GM12878 (cell line): ENCODE results near the gene DHX57. TPM values are rescaled to one million over a fixed set of nuclear protein-coding genes. Genes with fewer than 3 reads are reported as not detected.
"Not testable (repeated sequence)": the region's sequence is repeated elsewhere in the genome, so short reads cannot be mapped to it uniquely, and the experiment has no call there.

Experiments used
- ATAC-seq: fragments of 200-7000 bp; cut with Tn5 transposase; 3 replicates; pipeline ENCODE4 v1.9.1; 2020; ENCODE audit warnings: mild to moderate bottlenecking, moderate library complexity
- BruUV-seq: library from RNA; stranded (reverse); fragments of 400-500 nt; replicated peaks from 2 replicates; lab custom pipeline; 2021; lab: Mats Ljungman, UMichigan
- CTCF ChIA-PET: fragments of 300-600 bp; sonication (Branson Sonifier 250); formaldehyde crosslinking; extraction: SDS; loops from one replicate; lab custom pipeline; 2021; ENCODE audit warnings: inconsistent platforms; lab: Yijun Ruan, JAX
- POLR2A ChIA-PET: fragments of 350-600 bp; formaldehyde crosslinking; extraction: SDS; loops from one replicate; lab custom pipeline; 2021; ENCODE audit warnings: inconsistent platforms; lab: Charles Lee
- RAD21 ChIA-PET: fragments of 300-600 bp; sonication (Branson Sonifier 250); formaldehyde crosslinking; loops from one replicate; lab custom pipeline; 2023; ENCODE audit warnings: antibody characterized with exemption; ENCODE audit not compliant: unreplicated experiment; lab: Charles Lee
- SMC1A ChIA-PET: fragments of 300-600 bp; sonication (Branson Sonifier 250); formaldehyde crosslinking; loops from one replicate; lab custom pipeline; 2023; ENCODE audit not compliant: unreplicated experiment, uncharacterized antibody; lab: Charles Lee
- DNase-seq: peaks from one replicate; pipeline ENCODE4 v3.0.0-alpha.2; 2011; ENCODE audit warnings: low read depth, low spot score
- FAIRE-seq: peaks from 3 replicates; lab custom pipeline; 2011; peaks lifted over from hg19 to GRCh38; lab: Jason Lieb, UNC
- H2AFZ ChIP-seq: 2 replicates; pipeline ENCODE4 v1.6.0; 2011; ENCODE audit warnings: low read depth, low read length, control low read depth; ENCODE audit not compliant: control insufficient read depth
- H3K27ac ChIP-seq: 2 replicates; pipeline ENCODE4 v1.5.1; 2011; ENCODE audit warnings: control low read depth; ENCODE audit not compliant: control insufficient read depth, insufficient read depth
- H3K27me3 ChIP-seq, 2 experiments: replicated peaks in 1 of 2; 2 replicates each; pipeline versions ENCODE4 v1.6.0 to v1.6.1; 2011; ENCODE audit warnings: low read length in 1 of 2; ENCODE audit not compliant: control insufficient read depth in 2 of 2, insufficient read depth in 2 of 2
- H3K36me3 ChIP-seq, 2 experiments: 2 replicates each; pipeline ENCODE4 v1.5.1; 2011; ENCODE audit warnings: low read length in 1 of 2; ENCODE audit not compliant: control insufficient read depth in 2 of 2, insufficient read depth in 2 of 2
- H3K4me1 ChIP-seq: 2 replicates; pipeline ENCODE4 v1.6.1; 2011; ENCODE audit warnings: mild to moderate bottlenecking, low read length, moderate library complexity, mixed read lengths; ENCODE audit not compliant: control insufficient read depth, insufficient read depth
- H3K4me2 ChIP-seq: 2 replicates; pipeline ENCODE4 v1.6.0; 2011; ENCODE audit warnings: control low read depth; ENCODE audit not compliant: control insufficient read depth, insufficient read depth
- H3K4me3 ChIP-seq: fragments of 200-600 bp; sonication (generic); 2 replicates; pipeline ENCODE4 v1.5.1; 2016
- H3K79me2 ChIP-seq: 2 replicates; pipeline ENCODE4 v1.6.0; 2011; ENCODE audit warnings: low read length; ENCODE audit not compliant: control insufficient read depth, insufficient read depth
- H3K9ac ChIP-seq: 2 replicates; pipeline ENCODE4 v1.8.0; 2011; ENCODE audit warnings: low read length, control low read depth, mixed read lengths; ENCODE audit not compliant: control insufficient read depth, insufficient read depth
- H3K9me3 ChIP-seq: replicated peaks from 3 replicates; pipeline ENCODE4 v1.5.1; 2011; ENCODE audit warnings: mild to moderate bottlenecking, low read length; ENCODE audit not compliant: control insufficient read depth, insufficient read depth
- H4K20me1 ChIP-seq: 2 replicates; pipeline ENCODE4 v1.6.0; 2011; ENCODE audit not compliant: control insufficient read depth, insufficient read depth
- EED ChIP-seq: sonication (generic); IDR thresholded peaks from 2 replicates; pipeline ENCODE4 v1.6.1; 2016; ENCODE audit warnings: antibody characterized with exemption, low read depth
- HCFC1 ChIP-seq: fragments of 150-350 bp; IDR thresholded peaks from 2 replicates; pipeline ENCODE4 v1.6.1; 2014; ENCODE audit warnings: low read length
- SMARCA5 ChIP-seq: fragments of 450-650 bp; IDR thresholded peaks from 2 replicates; pipeline ENCODE4 v1.6.1; 2017; ENCODE audit warnings: mild to moderate bottlenecking
- ZBED1 ChIP-seq: IDR thresholded peaks from 2 replicates; pipeline ENCODE4 v1.6.1; 2016; ENCODE audit warnings: borderline replicate concordance
- ZNF217 ChIP-seq: fragments of 450-650 bp; IDR thresholded peaks from 2 replicates; pipeline ENCODE4 v1.6.1; 2017; ENCODE audit warnings: antibody characterized with exemption, mild to moderate bottlenecking
- WGBS: methylation state at CpG from one replicate; pipeline ENCODE4 v1.1.6; 2016; ENCODE audit warnings: low lambda C conversion rate; ENCODE audit not compliant: insufficient replicate concordance, insufficient coverage; ENCODE audit errors: missing lambda C conversion rate; 5-methylcytosine and 5-hydroxymethylcytosine counted together
- in situ Hi-C: fragments of 300-500 bp; cut with MboI; formaldehyde crosslinking; loops from 9 replicates; pipeline ENCODE4 v1.14.3; 2018; ENCODE audit warnings: mixed read lengths
- intact Hi-C: fragments of 100-400 bp; cut with micrococcal nuclease; formaldehyde crosslinking; loops from one replicate; pipeline ENCODE4 v1.14.2; 2022; ENCODE audit not compliant: unreplicated experiment
- polyA plus RNA-seq, 11 experiments: library from polyadenylated mRNA; depleted of rRNA in 4 of 11; unstranded in 6 of 11; stranded (reverse) in 5 of 11; fragments of >200 nt; fragmentation: Nextera tagmentation in 4 of 11; fragmentation: Illumina TruSeq in 1 of 11; extraction: Ambion mirVana in 4 of 11; extraction: Trizol in 1 of 11; gene quantifications; 1 replicate in 1 of 11; 2 replicates in 10 of 11; pipeline versions ENCODE4 v1.2.1 to v1.2.3, GENCODE V29; 2011 to 2016; ENCODE audit warnings: inconsistent platforms in 2 of 11, missing spikeins in 2 of 11, low read depth in 1 of 11
- total RNA-seq, 4 experiments: library from RNA; depleted of rRNA in 3 of 4; stranded (reverse); fragments of >200 nt in 3 of 4; fragmentation: Illumina TruSeq in 1 of 4; extraction: Trizol in 1 of 4; gene quantifications; 2 replicates each; pipeline versions ENCODE4 v1.2.1 to v1.2.3, GENCODE V29; 2013 to 2021

The DHX57 gene
- total and polyA plus RNA-seq, 10 of the 15 experiments (the other 5 are each of a cell fraction or from before 2014, with no cell fraction given), result 6.5 to 18.0 (median 15.8) TPM

GRCh38 chr2:38797250-38797676 lies 78.5 kb downstream of the DHX57 start:
- no peaks in the 10 kb centered on the region for H3K36me3 ChIP-seq
- POLR2A ChIA-PET, result no interaction called here
- RAD21 ChIA-PET, result no interaction called here
- H3K4me1 ChIP-seq, result no peaks in the 10 kb centered on the region
- FAIRE-seq, result no peak
- no peaks in the 10 kb centered on the region for H3K9me3 ChIP-seq
- H4K20me1 ChIP-seq, result no peaks in the 10 kb centered on the region
- CTCF ChIA-PET, result no interaction called here
- H3K4me2 ChIP-seq, result no peak overlapping the region
- H3K9ac ChIP-seq, result no peak overlapping the region
- in situ Hi-C loops (no loop called here), intact Hi-C loops (no loop called here)
- H3K27me3 ChIP-seq, result no peaks in the 10 kb centered on the region
- H3K4me3 ChIP-seq, result no peak overlapping the region
- BruUV-seq, result no TSS peak
- WGBS, result 94% methylated on average over 10 of the region's 10 CpGs
- ATAC-seq, result no peak
- SMC1A ChIA-PET, result interaction anchor here (0.5 kb wide), 1 partner anchor 193 kb away, joined by 3 read pairs; no protein-coding TSS in a partner anchor
- no peak for TF ChIP-seq ZNF217
- TF ChIP-seq EED, result no peak
- no peak for TF ChIP-seq SMARCA5
- no peak for TF ChIP-seq HCFC1
- no peak for TF ChIP-seq ZBED1
- H2AFZ ChIP-seq, result no peak overlapping the region
- DNase-seq, result no peak
- no peaks in the 10 kb centered on the region for H3K79me2 ChIP-seq
- no peak overlapping the region for H3K27ac ChIP-seq

GRCh38 chr2:38795016-38795415 lies 80.7 kb downstream of the DHX57 start:
- intact Hi-C loops, H4K20me1 ChIP-seq, H3K36me3 ChIP-seq, RAD21 ChIA-PET, H3K27me3 ChIP-seq, H2AFZ ChIP-seq, H3K27ac ChIP-seq, H3K79me2 ChIP-seq, DNase-seq, ATAC-seq, H3K9ac ChIP-seq, H3K4me3 ChIP-seq, in situ Hi-C loops, H3K4me2 ChIP-seq, FAIRE-seq, POLR2A ChIA-PET, H3K9me3 ChIP-seq, BruUV-seq, H3K4me1 ChIP-seq: not testable (repeated sequence)
- SMC1A ChIA-PET, result interaction anchor here (0.5 to 0.6 kb wide), 2 partner anchors 24 to 53 kb away, joined by 3 read pairs; no protein-coding TSS in a partner anchor
- CTCF ChIA-PET, result interaction anchor here (0.7 kb wide), 1 partner anchor 32 kb away, joined by 3 read pairs; no protein-coding TSS in a partner anchor
- WGBS, result 87% methylated on average over 7 of the region's 7 CpGs
